ENCODE measurements around the gene SYNE2.

Gene SYNE2

GRCh38 chr14:64272019-64272418, 419.2 kb downstream of the SYNE2 start:
- H3K4me1 Mint-ChIP-seq = peaks cover 10% of the 10 kb centered on the region
- H3K4me3 Mint-ChIP-seq = no peak overlapping the region
- peaks cover 1% of the 10 kb centered on the region for H3K9me3 Mint-ChIP-seq
- H3K27me3 Mint-ChIP-seq = peaks cover 15% of the 10 kb centered on the region
- H3K36me3 Mint-ChIP-seq = no peaks in the 10 kb centered on the region
- no peak for DNase-seq
- CTCF ChIA-PET = interaction anchor here (0.9 to 1.7 kb wide), 2 partner anchors 31 to 262 kb away, joined by 3 to 4 read pairs; no protein-coding TSS in a partner anchor
- H3K27ac Mint-ChIP-seq = no peak overlapping the region

All from activated naive CD4-positive, alpha-beta T cell treated with anti-CD3 and anti-CD28 coated beads, Interleukin-2, amount 10 ng/mL, durations not matched to agents 7 days and 5 days (primary cell).